HG03558 (cell line): ENCODE data around the gene TMEM187.

Experiments
- ATAC-seq: cut with Tn5 transposase; IDR thresholded peaks from one replicate; pipeline ENCODE4 v1.9.1; 2021; ENCODE audit warnings: moderate number of reproducible peaks; ENCODE audit not compliant: unreplicated experiment; ENCODE audit errors: extremely low read depth

The TMEM187 gene

DNA sequence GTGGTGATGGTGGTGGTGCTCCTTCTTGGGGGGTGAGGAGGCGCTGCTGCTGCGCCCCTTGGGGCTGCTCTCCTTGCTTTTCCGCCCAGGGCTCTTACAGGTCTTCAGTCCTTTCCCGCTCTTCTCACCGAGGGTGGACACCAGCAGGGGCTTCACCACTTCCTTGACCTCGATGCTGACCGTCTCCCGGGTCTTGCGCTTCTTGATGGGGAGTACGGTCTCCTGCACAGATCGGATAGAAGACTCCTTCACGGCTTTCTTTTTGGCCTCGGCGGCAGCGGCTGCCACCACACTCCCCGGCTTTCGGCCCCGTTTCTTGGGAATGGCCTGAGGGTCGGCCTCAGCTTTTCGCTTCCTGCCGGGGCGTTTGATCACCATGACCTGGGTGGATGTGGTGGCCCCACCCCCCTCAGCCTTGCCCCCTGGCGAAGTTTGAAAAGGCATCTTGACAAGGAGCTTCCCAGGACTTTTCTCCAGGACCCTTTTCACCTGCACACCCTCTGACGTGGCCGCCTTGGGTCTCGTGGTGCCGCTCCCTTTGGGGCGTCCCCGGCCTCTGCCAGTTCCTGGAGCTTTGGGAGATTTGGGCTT is 58.3 kb downstream of the TMEM187 start:
- ATAC-seq = no peak

DNA sequence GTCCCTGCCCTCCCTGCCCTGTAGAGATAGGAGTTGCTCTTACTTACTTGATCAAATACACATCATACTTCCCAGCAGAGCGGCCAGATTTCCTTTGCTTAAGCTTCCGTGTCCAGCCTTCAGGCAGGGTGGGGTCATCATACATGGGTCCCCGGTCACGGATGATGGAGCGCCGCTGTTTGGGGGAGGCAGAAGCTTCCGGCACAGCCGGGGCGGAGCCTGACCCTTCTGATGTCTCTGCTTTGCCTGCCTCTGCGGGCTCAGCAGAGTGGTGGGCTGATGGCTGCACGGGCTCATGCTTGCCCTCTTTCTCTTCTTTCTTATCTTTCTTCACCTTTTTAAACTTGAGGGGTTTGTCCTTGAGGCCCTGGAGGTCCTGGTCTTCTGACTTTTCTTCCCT is 59.6 kb downstream of the TMEM187 start:
- no peak for ATAC-seq

DNA sequence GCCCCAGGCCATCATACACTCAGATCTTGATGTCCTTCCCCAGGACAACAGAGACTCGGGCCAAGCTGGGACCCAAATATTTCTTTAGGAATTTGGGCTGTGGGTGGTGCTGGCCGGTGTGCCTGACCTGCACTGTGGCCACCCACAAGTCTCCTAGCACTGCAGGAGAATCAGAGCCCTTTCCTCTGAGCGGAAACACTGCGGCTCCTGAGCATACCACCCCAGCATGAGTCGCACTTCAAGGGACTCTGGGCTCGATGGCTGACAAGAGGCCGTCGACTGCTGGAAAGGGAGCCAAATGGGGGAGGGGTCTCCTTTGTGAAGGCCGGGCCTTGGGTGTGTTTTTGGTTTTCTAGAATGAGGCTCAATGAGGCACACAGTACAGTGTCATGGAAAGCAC is 60.1 kb downstream of the TMEM187 start:
- ATAC-seq = no peak
